Gastroesophageal sphincter (tissue), 3 donors: ENCODE measurements around the gene UGGT1.

Experiments
- EP300 ChIP-seq: sonication (generic); formaldehyde crosslinking; IDR thresholded peaks from one replicate; pipeline ENCODE4 v1.6.1; 2017; ENCODE audit warnings: antibody characterized with exemption, mild to moderate bottlenecking
- POLR2A ChIP-seq, 2 donors: fragments of 450-650 bp; IDR thresholded peaks; one replicate each; pipeline ENCODE4 v1.6.1; 2017; ENCODE audit warnings: antibody characterized with exemption in 2 of 2, mild to moderate bottlenecking in 2 of 2, moderate library complexity in 1 of 2
- TF ChIP-seq, protein P1 (sequence below), 4 experiments: fragments of 200-600 bp in 2 of 4; fragments of 450-650 bp in 2 of 4; sonication (generic) in 1 of 4; IDR thresholded peaks; one replicate each; pipeline ENCODE4 v1.5.1; 2017 to 2019; ENCODE audit warnings: antibody characterized with exemption in 4 of 4, mild to moderate bottlenecking in 2 of 4, moderate library complexity in 2 of 4

DNA sequence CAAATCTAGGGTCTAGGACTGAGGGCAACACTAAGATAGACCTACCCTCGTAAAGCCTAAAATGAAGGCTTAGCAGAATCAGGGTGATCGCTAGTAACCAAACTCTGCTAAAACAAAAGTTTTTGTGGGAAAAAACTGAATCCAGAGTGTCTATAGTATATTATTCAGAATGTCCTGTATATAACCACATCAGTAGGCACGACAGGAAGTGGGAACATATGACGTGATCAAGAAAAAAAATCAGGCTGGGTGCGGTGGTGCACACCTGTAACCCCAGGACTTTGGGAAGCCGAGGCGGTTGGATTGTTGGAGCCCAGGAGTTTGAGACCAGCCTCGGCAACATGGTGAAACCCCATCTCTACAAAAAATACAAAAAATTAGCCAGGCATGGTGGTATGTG lies 106.1 kb downstream of the UGGT1 start:
- TF ChIP-seq, protein P1, sequence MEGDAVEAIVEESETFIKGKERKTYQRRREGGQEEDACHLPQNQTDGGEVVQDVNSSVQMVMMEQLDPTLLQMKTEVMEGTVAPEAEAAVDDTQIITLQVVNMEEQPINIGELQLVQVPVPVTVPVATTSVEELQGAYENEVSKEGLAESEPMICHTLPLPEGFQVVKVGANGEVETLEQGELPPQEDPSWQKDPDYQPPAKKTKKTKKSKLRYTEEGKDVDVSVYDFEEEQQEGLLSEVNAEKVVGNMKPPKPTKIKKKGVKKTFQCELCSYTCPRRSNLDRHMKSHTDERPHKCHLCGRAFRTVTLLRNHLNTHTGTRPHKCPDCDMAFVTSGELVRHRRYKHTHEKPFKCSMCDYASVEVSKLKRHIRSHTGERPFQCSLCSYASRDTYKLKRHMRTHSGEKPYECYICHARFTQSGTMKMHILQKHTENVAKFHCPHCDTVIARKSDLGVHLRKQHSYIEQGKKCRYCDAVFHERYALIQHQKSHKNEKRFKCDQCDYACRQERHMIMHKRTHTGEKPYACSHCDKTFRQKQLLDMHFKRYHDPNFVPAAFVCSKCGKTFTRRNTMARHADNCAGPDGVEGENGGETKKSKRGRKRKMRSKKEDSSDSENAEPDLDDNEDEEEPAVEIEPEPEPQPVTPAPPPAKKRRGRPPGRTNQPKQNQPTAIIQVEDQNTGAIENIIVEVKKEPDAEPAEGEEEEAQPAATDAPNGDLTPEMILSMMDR (IDR thresholded peaks at IDR 0.05): no peak
- no peak for TF ChIP-seq POLR2A (IDR thresholded peaks at IDR 0.05)
- TF ChIP-seq EP300: no peak
